Activated naive CD4-positive, alpha-beta T cell treated with anti-CD3 and anti-CD28 coated beads, Interleukin-2, amount 10 ng/mL, durations not matched to agents 7 days and 5 days (primary cell): Measurements from ENCODE around the gene MYO5A.
"Not testable (repeated sequence)": the region's sequence is repeated elsewhere in the genome, so short reads cannot be mapped to it uniquely, and the experiment has no call there.

Experiments
- CTCF ChIA-PET: fragments of 350-600 bp; sonication (Branson Sonifier 250); formaldehyde crosslinking; loops from one replicate; lab custom pipeline; 2021; ENCODE audit warnings: antibody characterized with exemption; lab: Charles Lee
- DNase-seq: peaks from one replicate; pipeline ENCODE4 v3.0.0-alpha.2; 2020
- H3K27ac Mint-ChIP-seq: one replicate; pipeline ENCODE4 v1.8.0; 2021; ENCODE audit warnings: mild to moderate bottlenecking, moderate library complexity, mixed read lengths
- H3K27me3 Mint-ChIP-seq: one replicate; pipeline ENCODE4 v1.8.0; 2021; ENCODE audit warnings: mild to moderate bottlenecking, mixed read lengths
- H3K36me3 Mint-ChIP-seq: one replicate; pipeline ENCODE4 v1.8.0; 2021; ENCODE audit warnings: mixed read lengths
- H3K4me1 Mint-ChIP-seq: one replicate; pipeline ENCODE4 v1.8.0; 2021; ENCODE audit warnings: mixed read lengths
- H3K4me3 Mint-ChIP-seq: one replicate; pipeline ENCODE4 v1.8.0; 2021; ENCODE audit warnings: mild to moderate bottlenecking, moderate library complexity, mixed read lengths
- H3K9me3 Mint-ChIP-seq: one replicate; pipeline ENCODE4 v1.8.0; 2021; ENCODE audit warnings: mixed read lengths

Gene MYO5A

GRCh38 chr15:52424856-52425431, 103.7 kb downstream of the MYO5A start:
- Mint-ChIP-seq H3K36me3 (peaks cover 2% of the 10 kb centered on the region), H3K27ac (no peak overlapping the region), H3K4me1 (peaks cover 2% of the 10 kb centered on the region), H3K4me3 (no peak overlapping the region), H3K27me3 (no peaks in the 10 kb centered on the region), H3K9me3 (no peaks in the 10 kb centered on the region)
- no peak for DNase-seq
- CTCF ChIA-PET, result no interaction called here

GRCh38 chr15:52423852-52424251, 104.8 kb downstream of the MYO5A start:
- peaks cover 6% of the 10 kb centered on the region for H3K4me1 Mint-ChIP-seq
- H3K9me3 Mint-ChIP-seq, result no peaks in the 10 kb centered on the region
- CTCF ChIA-PET, result no interaction called here
- peaks cover 2% of the 10 kb centered on the region for H3K36me3 Mint-ChIP-seq
- H3K4me3 Mint-ChIP-seq, result no peak overlapping the region
- H3K27me3 Mint-ChIP-seq, result no peaks in the 10 kb centered on the region
- no peak overlapping the region for H3K27ac Mint-ChIP-seq
- no peak for DNase-seq

- Mint-ChIP-seq H3K27me3 (no peaks in the 10 kb centered on the region), H3K4me3 (no peak overlapping the region), H3K27ac (no peak overlapping the region), H3K9me3 (no peaks in the 10 kb centered on the region), H3K36me3 (no peaks in the 10 kb centered on the region), H3K4me1 (peaks cover 6% of the 10 kb centered on the region)
- CTCF ChIA-PET, result no interaction called here
- DNase-seq, result no peak
These were observed 106.7 kb downstream of the MYO5A start for GRCh38 chr15:52422001-52422400.

GRCh38 chr15:52421029-52421428, 107.7 kb downstream of the MYO5A start:
- Mint-ChIP-seq H3K4me3 (no peak overlapping the region), H3K27me3 (no peaks in the 10 kb centered on the region), H3K36me3 (no peaks in the 10 kb centered on the region), H3K9me3 (no peaks in the 10 kb centered on the region), H3K27ac (no peak overlapping the region), H3K4me1 (peaks cover 6% of the 10 kb centered on the region)
- CTCF ChIA-PET, result no interaction called here
- no peak for DNase-seq

GRCh38 chr15:52419494-52419893, 109.2 kb downstream of the MYO5A start:
- no peak overlapping the region for H3K27ac Mint-ChIP-seq
- no peaks in the 10 kb centered on the region for H3K36me3 Mint-ChIP-seq
- no peaks in the 10 kb centered on the region for H3K9me3 Mint-ChIP-seq

GRCh38 chr15:52417957-52418356, 110.7 kb downstream of the MYO5A start:
- Mint-ChIP-seq H3K27me3 (no peaks in the 10 kb centered on the region), H3K36me3 (no peaks in the 10 kb centered on the region), H3K4me1 (peaks cover 6% of the 10 kb centered on the region), H3K27ac (no peak overlapping the region), H3K9me3 (no peaks in the 10 kb centered on the region), H3K4me3 (no peak overlapping the region)
- DNase-seq, result no peak
- CTCF ChIA-PET, result no interaction called here

More at GRCh38 chr15:52419494-52419893, 109.2 kb downstream of the MYO5A start:
- no peak overlapping the region for H3K4me3 Mint-ChIP-seq
- H3K27me3 Mint-ChIP-seq, result no peaks in the 10 kb centered on the region
- H3K4me1 Mint-ChIP-seq, result peaks cover 6% of the 10 kb centered on the region
- no peak for DNase-seq
- CTCF ChIA-PET, result no interaction called here

GRCh38 chr15:52417521-52417920, 111.2 kb downstream of the MYO5A start:
- Mint-ChIP-seq H3K27ac (no peak overlapping the region), H3K36me3 (no peaks in the 10 kb centered on the region), H3K4me3 (no peak overlapping the region), H3K9me3 (no peaks in the 10 kb centered on the region), H3K27me3 (no peaks in the 10 kb centered on the region), H3K4me1 (peaks cover 6% of the 10 kb centered on the region)
- CTCF ChIA-PET, result no interaction called here
- no peak for DNase-seq

GRCh38 chr15:52416566-52416965, 112.1 kb downstream of the MYO5A start:
- CTCF ChIA-PET, H3K4me1 Mint-ChIP-seq, H3K36me3 Mint-ChIP-seq, H3K27me3 Mint-ChIP-seq, H3K27ac Mint-ChIP-seq, DNase-seq, H3K4me3 Mint-ChIP-seq, H3K9me3 Mint-ChIP-seq: not testable (repeated sequence)

- no peaks in the 10 kb centered on the region for H3K27me3 Mint-ChIP-seq
- H3K27ac Mint-ChIP-seq, result no peak overlapping the region
- H3K4me1 Mint-ChIP-seq, result peaks cover 6% of the 10 kb centered on the region
- no peak overlapping the region for H3K4me3 Mint-ChIP-seq
- H3K36me3 Mint-ChIP-seq, result no peaks in the 10 kb centered on the region
- CTCF ChIA-PET, result interaction anchor here (0.9 kb wide), 1 partner anchor 93 kb away, joined by 3 read pairs; no protein-coding TSS in a partner anchor
- DNase-seq, result no peak
- H3K9me3 Mint-ChIP-seq, result no peaks in the 10 kb centered on the region
These were observed 113.1 kb downstream of the MYO5A start for GRCh38 chr15:52415628-52416027.

GRCh38 chr15:52414936-52415335, 113.7 kb downstream of the MYO5A start:
- no peak overlapping the region for H3K27ac Mint-ChIP-seq
- no peak for DNase-seq
- H3K9me3 Mint-ChIP-seq, result no peaks in the 10 kb centered on the region
- H3K27me3 Mint-ChIP-seq, result no peaks in the 10 kb centered on the region
- no peaks in the 10 kb centered on the region for H3K36me3 Mint-ChIP-seq
- H3K4me1 Mint-ChIP-seq, result peaks cover 4% of the 10 kb centered on the region
- CTCF ChIA-PET, result interaction anchor here (0.9 kb wide), 1 partner anchor 93 kb away, joined by 3 read pairs; no protein-coding TSS in a partner anchor
- no peak overlapping the region for H3K4me3 Mint-ChIP-seq

GRCh38 chr15:52408823-52409222, 119.9 kb downstream of the MYO5A start:
- Mint-ChIP-seq H3K27ac (no peak overlapping the region), H3K36me3 (peaks cover 17% of the 10 kb centered on the region), H3K27me3 (no peaks in the 10 kb centered on the region), H3K9me3 (no peaks in the 10 kb centered on the region), H3K4me3 (no peak overlapping the region), H3K4me1 (no peaks in the 10 kb centered on the region)
- CTCF ChIA-PET, result no interaction called here
- no peak for DNase-seq

GRCh38 chr15:52407374-52407773, 121.3 kb downstream of the MYO5A start:
- no peak for DNase-seq
- no peaks in the 10 kb centered on the region for H3K27me3 Mint-ChIP-seq
- CTCF ChIA-PET, result no interaction called here
- no peaks in the 10 kb centered on the region for H3K4me1 Mint-ChIP-seq
- H3K4me3 Mint-ChIP-seq, result no peak overlapping the region
- no peaks in the 10 kb centered on the region for H3K9me3 Mint-ChIP-seq
- H3K36me3 Mint-ChIP-seq, result peaks cover 21% of the 10 kb centered on the region
- no peak overlapping the region for H3K27ac Mint-ChIP-seq

GRCh38 chr15:52406601-52407000, 122.1 kb downstream of the MYO5A start:
- Mint-ChIP-seq H3K4me3 (no peak overlapping the region), H3K4me1 (no peaks in the 10 kb centered on the region), H3K27me3 (no peaks in the 10 kb centered on the region), H3K36me3 (peaks cover 21% of the 10 kb centered on the region), H3K27ac (no peak overlapping the region), H3K9me3 (no peaks in the 10 kb centered on the region)
- CTCF ChIA-PET, result no interaction called here
- no peak for DNase-seq

- H3K9me3 Mint-ChIP-seq, result no peaks in the 10 kb centered on the region
- CTCF ChIA-PET, result interaction anchor here (1.1 kb wide), 1 partner anchor 75 kb away, joined by 3 read pairs; no protein-coding TSS in a partner anchor
- H3K27me3 Mint-ChIP-seq, result no peaks in the 10 kb centered on the region
- no peak overlapping the region for H3K4me3 Mint-ChIP-seq
- H3K4me1 Mint-ChIP-seq, result no peaks in the 10 kb centered on the region
- H3K27ac Mint-ChIP-seq, result no peak overlapping the region
- H3K36me3 Mint-ChIP-seq, result peaks cover 21% of the 10 kb centered on the region
- no peak for DNase-seq
These were observed 122.8 kb downstream of the MYO5A start for GRCh38 chr15:52405856-52406255.

GRCh38 chr15:52397118-52397517, 131.6 kb downstream of the MYO5A start:
- Mint-ChIP-seq H3K36me3 (no peaks in the 10 kb centered on the region), H3K4me1 (no peaks in the 10 kb centered on the region), H3K27ac (no peak overlapping the region), H3K9me3 (no peaks in the 10 kb centered on the region), H3K27me3 (no peaks in the 10 kb centered on the region), H3K4me3 (no peak overlapping the region)
- no peak for DNase-seq
- CTCF ChIA-PET, result no interaction called here
